Pulmonary artery endothelial cell (primary cell): ENCODE measurements around the gene KIF26B. TPM values are rescaled to one million over a fixed set of nuclear protein-coding genes. Genes with fewer than 3 reads are reported as not detected.
"Not testable (repeated sequence)": the region's sequence is repeated elsewhere in the genome, so short reads cannot be mapped to it uniquely, and the experiment has no call there.

Source experiments
- DNase-seq: peaks from one replicate; pipeline ENCODE4 v3.0.0-alpha.2; 2011; ENCODE audit warnings: low read depth, low spot score
- total RNA-seq: library from RNA; depleted of rRNA; stranded (reverse); fragments of >200 nt; gene quantifications from 2 replicates; pipeline ENCODE4 v1.2.3, GENCODE V29; 2014

The KIF26B gene
- total RNA-seq, 1 donor from 2014 or later, result 0.13 TPM

DNA sequence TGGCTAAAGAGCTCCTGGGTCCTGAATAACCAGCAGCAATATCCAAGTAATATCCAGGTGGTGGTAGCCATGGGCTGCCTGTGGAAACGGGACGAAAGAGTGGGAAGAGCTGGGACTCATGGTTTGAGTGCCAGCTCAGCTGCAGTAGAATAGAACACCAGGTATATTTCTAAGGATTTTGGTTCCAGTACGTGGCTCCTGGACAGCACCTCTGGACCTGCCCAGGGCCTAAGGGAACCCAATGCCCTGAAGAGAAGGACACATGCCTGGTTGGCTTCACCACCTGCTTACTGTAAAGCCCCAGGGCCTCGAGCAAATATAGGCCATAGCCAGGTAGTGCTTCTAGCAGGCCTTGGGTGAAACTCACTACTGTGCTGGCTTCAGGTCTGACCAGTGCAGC lies 566.7 kb downstream of the KIF26B start:
- no peak for DNase-seq

GRCh38 chr1:245728035-245728434 lies 573.2 kb downstream of the KIF26B start:
- DNase-seq, result not testable (repeated sequence)

GRCh38 chr1:245730801-245731200 lies 576.0 kb downstream of the KIF26B start:
- no peak for DNase-seq

DNA sequence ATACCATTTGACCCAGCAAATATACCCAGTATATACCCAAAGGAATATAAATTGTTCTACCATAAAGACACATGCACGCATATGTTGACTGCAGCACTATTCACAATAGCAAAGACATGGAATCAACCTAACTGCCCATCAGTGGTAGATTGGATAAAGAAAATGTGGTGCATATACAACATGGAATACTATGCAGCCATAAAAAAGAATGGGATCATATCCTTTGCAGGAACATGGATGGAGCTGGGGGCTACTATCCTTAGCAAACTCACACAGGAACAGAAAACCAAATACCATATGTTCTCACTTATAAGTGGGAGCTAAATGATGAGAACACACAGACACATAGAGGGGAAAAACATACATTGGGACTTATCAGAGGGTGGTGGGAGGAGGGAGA lies 585.6 kb downstream of the KIF26B start:
- not testable (repeated sequence) for DNase-seq

- no peak for DNase-seq
These were observed 588.1 kb downstream of the KIF26B start for GRCh38 chr1:245742896-245743295.

DNA sequence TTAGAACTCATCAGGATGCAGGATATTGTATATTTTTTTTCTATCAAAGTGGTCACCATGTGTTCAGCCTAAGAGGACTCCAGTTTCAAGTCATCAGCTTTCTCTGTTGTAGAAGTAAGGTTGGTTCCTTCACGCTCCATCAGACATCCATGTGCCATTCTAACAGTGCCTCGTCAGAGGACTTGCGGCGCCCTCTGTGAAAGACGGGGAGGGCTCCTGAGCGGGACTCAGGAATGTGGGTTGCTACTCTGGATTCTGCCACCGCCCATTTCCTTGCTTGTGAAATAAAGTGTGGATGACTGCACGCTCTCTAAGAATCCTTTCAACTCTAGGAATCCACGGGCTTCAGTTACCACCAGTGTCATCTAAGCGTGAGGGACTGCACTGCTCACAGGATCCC lies 593.5 kb downstream of the KIF26B start:
- DNase-seq, result no peak

DNA sequence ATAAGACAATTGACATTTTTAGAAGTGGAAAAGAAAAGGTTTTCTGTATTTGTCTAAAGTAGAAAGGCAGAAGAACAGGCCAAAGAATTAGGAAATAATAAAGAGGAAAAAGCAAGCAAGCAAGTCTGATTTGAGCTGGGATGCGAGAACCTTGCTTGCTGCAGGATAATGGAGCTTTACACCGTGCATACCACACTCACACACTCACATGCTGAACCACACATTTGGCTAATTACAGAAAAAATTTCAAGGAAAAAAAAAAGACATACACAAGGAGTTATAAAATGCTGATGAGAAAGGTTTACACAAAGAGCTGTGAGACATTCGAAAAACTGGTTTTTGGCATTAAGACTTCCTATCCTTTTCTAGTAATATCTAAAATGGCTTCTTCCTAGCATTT lies 593.9 kb downstream of the KIF26B start:
- DNase-seq, result no peak

DNA sequence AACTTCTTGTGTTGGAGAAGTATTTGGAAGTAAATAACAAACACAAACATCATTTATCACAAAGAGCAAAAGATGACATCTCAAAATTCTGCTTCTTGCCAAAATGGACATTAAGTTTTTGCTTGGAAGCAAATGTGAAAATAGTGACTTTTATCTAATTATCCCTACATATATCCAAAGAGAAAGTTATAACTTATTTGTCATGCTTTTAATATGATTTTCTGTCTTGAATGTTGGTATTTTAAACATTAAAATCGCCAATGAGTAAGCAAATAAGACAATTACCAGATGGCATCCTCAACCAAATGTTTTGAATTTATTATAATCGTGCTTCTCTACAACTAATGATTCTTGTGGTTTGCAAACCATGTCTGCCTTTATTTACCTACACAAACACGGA lies 594.3 kb downstream of the KIF26B start:
- no peak for DNase-seq

- no peak for DNase-seq
These were observed 595.5 kb downstream of the KIF26B start for GRCh38 chr1:245750261-245750660.

GRCh38 chr1:245751116-245751515 lies 596.3 kb downstream of the KIF26B start:
- DNase-seq, result no peak

DNA sequence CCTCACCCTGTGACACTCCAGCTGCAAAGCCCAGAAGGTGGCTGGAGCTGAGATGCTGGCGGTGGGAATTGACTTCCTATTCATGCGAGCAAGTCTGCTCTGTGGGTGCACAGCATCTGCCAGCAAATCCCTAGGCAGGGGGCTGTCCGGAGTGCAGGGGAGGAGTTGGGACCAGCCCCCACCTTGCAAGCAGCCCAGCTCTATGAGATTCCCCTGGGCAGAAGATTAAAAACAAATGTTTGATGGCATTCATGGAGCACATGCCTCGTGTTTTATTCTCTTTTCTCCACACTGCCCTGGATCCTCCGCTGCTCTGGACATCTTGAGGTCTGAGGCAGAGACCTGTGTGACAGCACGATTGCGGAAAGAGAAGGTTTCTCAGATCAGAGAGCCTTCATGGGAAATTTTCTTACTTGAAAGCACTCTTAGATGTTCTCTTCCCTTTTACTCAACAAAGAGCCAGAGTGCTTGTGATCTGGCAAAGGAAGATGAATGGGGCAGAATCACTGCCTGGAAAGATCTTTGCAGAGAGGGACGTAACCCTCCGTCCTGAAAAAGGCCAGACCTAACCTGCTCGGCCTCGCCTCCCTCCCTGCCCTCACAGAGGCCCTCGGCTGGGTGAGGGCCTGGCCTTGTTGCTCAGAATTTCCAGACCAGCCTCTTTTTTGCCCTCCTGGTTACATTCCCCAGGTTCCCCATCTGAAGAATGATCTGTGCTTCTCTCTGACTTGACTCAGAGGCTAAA lies 597.1 kb downstream of the KIF26B start:
- DNase-seq, result no peak

DNA sequence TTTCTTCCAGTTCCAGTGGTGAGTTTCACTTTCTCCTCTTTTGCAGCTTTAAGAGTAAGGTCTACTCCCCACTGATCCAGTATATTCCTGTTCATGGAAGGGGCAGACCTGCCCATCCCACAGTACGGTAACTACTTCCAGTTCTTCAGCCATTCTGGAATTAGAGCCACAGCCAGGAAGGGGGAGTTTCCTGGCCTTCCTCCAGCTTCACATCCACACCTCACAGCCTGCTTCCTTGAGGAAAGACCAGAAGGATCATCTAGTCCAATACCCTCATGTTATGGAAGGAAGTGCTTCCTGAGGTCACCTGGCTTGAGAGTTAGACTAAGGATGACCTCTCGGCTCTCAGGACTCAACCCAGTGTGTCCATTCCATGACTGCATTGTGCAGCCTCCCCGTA lies 597.8 kb downstream of the KIF26B start:
- no peak for DNase-seq

- DNase-seq, result no peak
These were observed 599.0 kb downstream of the KIF26B start for GRCh38 chr1:245753807-245754206.

DNA sequence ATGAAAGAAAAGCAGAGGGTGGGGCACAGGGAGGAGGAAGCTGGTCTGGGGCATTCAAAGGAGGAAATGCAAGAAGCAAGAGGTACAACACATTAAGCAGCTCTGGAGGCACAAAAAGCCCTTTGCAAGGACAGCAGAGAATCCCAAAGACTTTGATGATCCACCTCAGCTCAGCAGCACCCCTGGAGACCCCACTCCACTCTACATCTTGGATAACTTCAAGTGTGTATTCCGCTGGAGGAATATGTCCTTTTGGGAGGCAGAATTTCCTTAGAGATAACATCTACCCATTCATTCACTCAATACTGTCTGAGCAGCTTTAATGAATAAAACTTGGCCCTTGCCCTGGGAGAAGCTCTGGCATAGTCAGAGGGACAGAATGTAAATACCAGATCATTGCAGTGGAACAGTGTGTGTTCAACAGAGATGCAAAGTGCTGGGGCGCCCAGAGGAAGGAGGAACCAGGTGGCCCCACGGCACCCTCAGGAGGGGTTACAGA lies 599.7 kb downstream of the KIF26B start:
- no peak for DNase-seq
